OCI-LY1 (cell line): Measurements from ENCODE around the gene HOXD8.

Experiments
- EZH2 ChIP-seq: fragments of 200-600 bp; sonication (generic), shearing (Covaris generic); IDR thresholded peaks from 2 replicates; pipeline ENCODE4 v1.8.0; 2017; ENCODE audit warnings: borderline replicate concordance, mixed run types, mild to moderate bottlenecking, antibody characterized with exemption, low read length, moderate library complexity, mixed read lengths
- TF ChIP-seq, protein P1 (sequence below): fragments of 200-600 bp; sonication (generic), shearing (Covaris generic); IDR thresholded peaks from 2 replicates; pipeline ENCODE4 v1.5.1; 2017; ENCODE audit warnings: mild to moderate bottlenecking, antibody characterized with exemption, low read length, moderate library complexity, mixed read lengths

DNA sequence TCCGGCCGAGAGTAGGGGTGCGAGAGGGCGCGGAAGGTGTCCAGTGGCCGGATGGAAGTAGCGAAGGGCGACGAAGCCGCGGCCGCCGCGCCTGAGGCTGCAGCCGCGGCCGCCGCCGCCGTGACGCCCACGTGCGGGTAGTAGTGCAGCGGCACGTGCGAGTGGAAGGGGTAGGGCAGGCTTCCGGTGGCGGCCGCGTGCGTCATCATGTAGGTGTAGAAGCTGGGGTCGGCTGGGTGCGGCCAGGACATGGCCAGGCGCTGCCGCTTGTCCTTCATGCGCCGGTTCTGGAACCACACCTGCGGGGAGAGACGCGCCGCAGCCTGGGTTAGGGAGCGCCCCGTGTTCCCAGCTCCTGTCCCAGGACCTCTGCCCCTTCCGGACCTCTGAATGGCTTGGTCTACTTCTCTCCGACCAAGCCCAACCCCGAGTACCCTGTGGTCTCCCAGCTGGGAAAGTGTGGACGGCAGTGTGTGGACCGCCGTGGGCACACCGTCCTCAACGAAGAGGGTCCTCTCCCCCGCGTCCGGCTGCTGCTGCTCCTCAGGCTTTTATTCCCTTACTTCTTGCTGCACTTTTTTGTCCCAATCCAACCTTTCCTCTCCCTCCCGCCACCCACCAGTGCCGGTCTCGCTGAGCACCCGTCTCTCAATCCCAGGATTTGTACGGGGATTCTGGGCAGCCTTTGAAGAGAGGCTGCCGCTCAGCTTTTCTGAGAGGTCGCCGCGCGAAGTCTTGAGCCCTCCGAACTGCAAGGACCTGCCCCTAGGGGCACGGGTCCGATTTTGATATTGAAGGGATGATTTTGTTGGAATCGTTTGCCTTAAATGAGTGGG is 48.7 kb upstream of the HOXD8 start:
- TF ChIP-seq EZH2, result no peak
- TF ChIP-seq, protein P1, sequence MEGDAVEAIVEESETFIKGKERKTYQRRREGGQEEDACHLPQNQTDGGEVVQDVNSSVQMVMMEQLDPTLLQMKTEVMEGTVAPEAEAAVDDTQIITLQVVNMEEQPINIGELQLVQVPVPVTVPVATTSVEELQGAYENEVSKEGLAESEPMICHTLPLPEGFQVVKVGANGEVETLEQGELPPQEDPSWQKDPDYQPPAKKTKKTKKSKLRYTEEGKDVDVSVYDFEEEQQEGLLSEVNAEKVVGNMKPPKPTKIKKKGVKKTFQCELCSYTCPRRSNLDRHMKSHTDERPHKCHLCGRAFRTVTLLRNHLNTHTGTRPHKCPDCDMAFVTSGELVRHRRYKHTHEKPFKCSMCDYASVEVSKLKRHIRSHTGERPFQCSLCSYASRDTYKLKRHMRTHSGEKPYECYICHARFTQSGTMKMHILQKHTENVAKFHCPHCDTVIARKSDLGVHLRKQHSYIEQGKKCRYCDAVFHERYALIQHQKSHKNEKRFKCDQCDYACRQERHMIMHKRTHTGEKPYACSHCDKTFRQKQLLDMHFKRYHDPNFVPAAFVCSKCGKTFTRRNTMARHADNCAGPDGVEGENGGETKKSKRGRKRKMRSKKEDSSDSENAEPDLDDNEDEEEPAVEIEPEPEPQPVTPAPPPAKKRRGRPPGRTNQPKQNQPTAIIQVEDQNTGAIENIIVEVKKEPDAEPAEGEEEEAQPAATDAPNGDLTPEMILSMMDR, result no peak
